Measurements from ENCODE around the gene SLC12A3. TPM values are rescaled to one million over a fixed set of nuclear protein-coding genes. Genes with fewer than 3 reads are reported as not detected.

SLC12A3 gene
- total RNA-seq, 1 donor from 2014 or later: not detected

DNA sequence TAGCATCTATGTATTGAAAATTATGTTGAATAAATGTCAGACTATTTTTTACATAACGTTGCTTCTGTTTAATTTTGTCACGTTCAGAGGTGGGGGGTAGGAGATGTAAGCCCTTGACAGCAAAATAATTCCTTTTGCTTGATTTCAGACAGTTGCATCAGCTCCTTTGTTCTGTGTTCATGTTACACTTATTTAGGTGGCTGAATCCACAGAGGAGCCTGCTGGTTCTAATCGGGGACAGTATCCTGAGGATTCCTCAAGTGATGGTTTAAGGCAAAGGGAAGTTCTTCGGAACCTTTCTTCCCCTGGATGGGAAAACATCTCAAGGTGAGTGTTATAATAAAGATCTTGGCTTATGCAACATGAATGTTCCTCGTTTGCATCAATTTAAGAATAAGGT lies 71.5 kb downstream of the SLC12A3 start:
- H3K9ac ChIP-seq: no peak overlapping the region
- H3F3A ChIP-seq (ENCODE audit: low read depth): peaks cover 4% of the 10 kb centered on the region
- no peaks in the 10 kb centered on the region for H3K36me3 ChIP-seq
- Mint-ChIP-seq H3K4me1 (peaks cover 15% of the 10 kb centered on the region), H3K9me3 (no peaks in the 10 kb centered on the region), H3K36me3 (peaks cover 30% of the 10 kb centered on the region), H3K27ac (no peak overlapping the region), H3K27me3 (ENCODE audit: insufficient read depth, low read depth) (no peaks in the 10 kb centered on the region), H3K4me3 (no peak overlapping the region)
- no peak for TF ChIP-seq EZH2 (IDR thresholded peaks at IDR 0.05)
- H3K4me2 ChIP-seq: no peak overlapping the region
- no peak for DNase-seq (ENCODE audit: low spot score)
- H3K79me2 ChIP-seq (ENCODE audit: low read depth): peaks cover 28% of the 10 kb centered on the region
- peaks cover 12% of the 10 kb centered on the region for H4K20me1 ChIP-seq (ENCODE audit: low read depth)
- peaks cover 15% of the 10 kb centered on the region for H3K4me1 ChIP-seq
- H2AFZ ChIP-seq (replicated peaks): no peak overlapping the region
- no peaks in the 10 kb centered on the region for H3K27me3 ChIP-seq
- H3K27ac ChIP-seq: no peak overlapping the region
- no peak overlapping the region for H3K4me3 ChIP-seq
- no peaks in the 10 kb centered on the region for H3K9me3 ChIP-seq (ENCODE audit: low read depth)

- no peak overlapping the region for H3K4me3 ChIP-seq
- no peak overlapping the region for H3K4me2 ChIP-seq
- no peak overlapping the region for H3K4me3 Mint-ChIP-seq
- H3K9ac ChIP-seq: no peak overlapping the region
- H3K9me3 Mint-ChIP-seq: no peaks in the 10 kb centered on the region
- H3K27ac ChIP-seq: no peak overlapping the region
- H3F3A ChIP-seq (ENCODE audit: low read depth): peaks cover 4% of the 10 kb centered on the region
- peaks cover 15% of the 10 kb centered on the region for H3K4me1 Mint-ChIP-seq
- TF ChIP-seq EZH2 (IDR thresholded peaks at IDR 0.05): no peak
- no peak for TF ChIP-seq CTCF (IDR thresholded peaks at IDR 0.05)
- peaks cover 12% of the 10 kb centered on the region for H4K20me1 ChIP-seq (ENCODE audit: low read depth)
- H3K4me1 ChIP-seq: peaks cover 14% of the 10 kb centered on the region
- peaks cover 28% of the 10 kb centered on the region for H3K79me2 ChIP-seq (ENCODE audit: low read depth)
- H2AFZ ChIP-seq (replicated peaks): no peak overlapping the region
- H3K27me3 Mint-ChIP-seq (ENCODE audit: insufficient read depth, low read depth): no peaks in the 10 kb centered on the region
- no peak for DNase-seq (ENCODE audit: low spot score)
- no peaks in the 10 kb centered on the region for H3K27me3 ChIP-seq
- peaks cover 33% of the 10 kb centered on the region for H3K36me3 Mint-ChIP-seq
- no peak overlapping the region for H3K27ac Mint-ChIP-seq
- H3K9me3 ChIP-seq (ENCODE audit: low read depth): no peaks in the 10 kb centered on the region
- no peaks in the 10 kb centered on the region for H3K36me3 ChIP-seq
Measured at GRCh38 chr16:56936950-56937349, 71.9 kb downstream of the SLC12A3 start.

DNA sequence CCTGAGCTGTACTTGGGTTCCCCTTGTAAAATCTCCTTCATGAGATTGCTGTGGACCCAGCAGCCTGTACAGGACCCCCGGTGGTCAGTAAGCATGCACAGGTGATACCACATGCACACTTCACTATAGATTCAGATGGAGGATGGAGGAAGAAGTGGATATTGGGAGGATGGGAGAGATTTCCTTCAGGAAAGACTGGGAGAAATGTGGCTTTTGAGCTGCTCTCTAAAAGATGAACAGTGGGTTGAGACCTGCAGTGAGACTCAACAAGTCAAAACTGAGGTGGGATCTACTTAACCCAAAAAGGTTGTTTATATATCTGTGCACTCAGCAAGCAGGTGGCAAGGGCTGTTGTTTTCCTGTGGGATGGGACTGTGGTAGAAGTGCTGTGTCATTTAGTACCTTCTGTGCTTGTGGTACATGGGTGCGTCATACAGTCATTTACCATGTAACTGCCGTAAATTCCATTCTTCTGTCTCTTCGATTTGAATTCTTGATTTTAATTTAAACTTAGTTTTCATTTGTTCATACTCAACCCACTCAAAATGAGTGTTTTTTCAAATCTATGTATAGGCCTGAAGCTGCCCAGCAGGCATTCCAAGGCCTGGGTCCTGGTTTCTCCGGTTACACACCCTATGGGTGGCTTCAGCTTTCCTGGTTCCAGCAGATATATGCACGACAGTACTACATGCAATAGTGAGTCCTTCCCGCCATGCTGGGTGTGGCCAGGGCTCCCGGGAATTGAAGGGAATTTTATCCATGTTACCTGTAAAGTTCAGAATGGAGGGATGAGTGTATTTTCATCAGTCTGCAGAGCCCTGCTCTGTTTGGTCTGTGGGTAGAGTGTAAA lies 73.9 kb downstream of the SLC12A3 start:
- H3K9me3 ChIP-seq (ENCODE audit: low read depth): no peaks in the 10 kb centered on the region
- H3K4me3 Mint-ChIP-seq: no peak overlapping the region
- H3K36me3 ChIP-seq: no peaks in the 10 kb centered on the region
- peaks cover 42% of the 10 kb centered on the region for H3K36me3 Mint-ChIP-seq
- no peaks in the 10 kb centered on the region for H3K27me3 Mint-ChIP-seq (ENCODE audit: insufficient read depth, low read depth)
- H3K27ac Mint-ChIP-seq: peak overlapping the region; percentile 2
- no peaks in the 10 kb centered on the region for H3F3A ChIP-seq (ENCODE audit: low read depth)
- no peak overlapping the region for H3K4me2 ChIP-seq
- H3K4me1 ChIP-seq: peaks cover 3% of the 10 kb centered on the region
- H3K9ac ChIP-seq: no peak overlapping the region
- H4K20me1 ChIP-seq (ENCODE audit: low read depth): no peaks in the 10 kb centered on the region
- H2AFZ ChIP-seq (replicated peaks): no peak overlapping the region
- TF ChIP-seq CTCF (IDR thresholded peaks at IDR 0.05) (no peak), EZH2 (IDR thresholded peaks at IDR 0.05) (no peak), EZH2phosphoT487 (IDR thresholded peaks at IDR 0.05) (no peak)
- no peak overlapping the region for H3K27ac ChIP-seq
- peaks cover 9% of the 10 kb centered on the region for H3K4me1 Mint-ChIP-seq
- H3K79me2 ChIP-seq (ENCODE audit: low read depth): peaks cover 11% of the 10 kb centered on the region
- no peaks in the 10 kb centered on the region for H3K9me3 Mint-ChIP-seq
- no peak for DNase-seq (ENCODE audit: low spot score)
- H3K4me3 ChIP-seq: no peak overlapping the region
- no peaks in the 10 kb centered on the region for H3K27me3 ChIP-seq

GRCh38 chr16:56939801-56940200 lies 74.8 kb downstream of the SLC12A3 start:
- Histone ChIP-seq H3K4me3 (no peak overlapping the region), H3F3A (ENCODE audit: low read depth) (no peaks in the 10 kb centered on the region), H3K27ac (no peak overlapping the region), H3K9ac (no peak overlapping the region), H3K36me3 (no peaks in the 10 kb centered on the region), H2AFZ (replicated peaks) (no peak overlapping the region), H4K20me1 (ENCODE audit: low read depth) (no peaks in the 10 kb centered on the region), H3K4me1 (no peaks in the 10 kb centered on the region), H3K27me3 (no peaks in the 10 kb centered on the region), H3K4me2 (no peak overlapping the region), H3K79me2 (ENCODE audit: low read depth) (peaks cover 2% of the 10 kb centered on the region), H3K9me3 (ENCODE audit: low read depth) (no peaks in the 10 kb centered on the region)
- DNase-seq (ENCODE audit: low spot score): no peak
- Mint-ChIP-seq H3K27me3 (ENCODE audit: insufficient read depth, low read depth) (no peaks in the 10 kb centered on the region), H3K9me3 (no peaks in the 10 kb centered on the region), H3K36me3 (peaks cover 42% of the 10 kb centered on the region), H3K27ac (no peak overlapping the region), H3K4me1 (peaks cover 3% of the 10 kb centered on the region), H3K4me3 (no peak overlapping the region)
- no peak for TF ChIP-seq EZH2phosphoT487 (IDR thresholded peaks at IDR 0.05)
- TF ChIP-seq CTCF (IDR thresholded peaks at IDR 0.05): no peak
- no peak for TF ChIP-seq EZH2 (IDR thresholded peaks at IDR 0.05)
